ENCODE measurements around the gene FXYD3.

FXYD3 gene

GRCh38 chr19:35166100-35167063, 50.8 kb downstream of the FXYD3 start:
- no peak for DNase-seq

DNA sequence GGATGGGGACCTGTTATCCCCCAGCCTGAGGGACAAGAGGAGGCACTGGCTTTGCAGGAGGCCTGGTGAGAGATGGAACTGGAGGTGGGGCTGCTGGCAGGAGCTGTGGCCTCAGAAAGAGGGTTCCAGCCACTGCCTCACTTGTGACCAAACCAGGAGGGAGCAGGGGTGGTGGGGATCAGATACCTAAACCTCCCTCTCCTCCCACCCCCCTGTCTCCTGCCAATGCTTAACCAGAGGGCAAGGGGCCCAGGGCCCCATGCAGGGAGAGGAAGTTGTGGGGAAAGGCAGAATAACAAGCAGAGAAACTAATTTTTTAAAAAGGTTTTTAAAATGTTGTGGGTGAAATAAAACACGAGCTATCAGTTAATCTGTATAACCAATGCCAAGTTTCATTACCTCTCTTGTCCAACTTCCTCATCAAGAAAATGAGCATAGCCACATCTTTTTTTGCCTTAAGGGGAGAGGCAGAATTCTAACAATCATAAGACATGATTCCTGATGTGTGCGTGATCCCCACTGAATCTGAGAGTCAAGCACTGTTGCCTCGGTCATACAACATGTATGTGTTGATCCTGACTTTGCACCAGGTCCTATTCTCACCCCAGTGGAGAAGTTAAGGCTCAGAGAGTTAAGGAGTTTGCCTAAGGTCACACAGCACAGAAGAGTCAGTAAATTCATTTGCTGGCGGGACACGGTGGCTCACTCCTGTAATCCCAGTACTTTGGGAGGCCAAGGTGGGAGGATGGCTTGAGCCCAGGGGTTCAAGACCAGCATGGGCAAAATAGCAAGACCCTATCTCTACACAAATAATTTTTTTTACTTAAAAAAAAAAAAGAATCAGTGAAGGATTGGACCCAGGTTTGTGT, 51.9 kb downstream of the FXYD3 start:
- no peak for DNase-seq

DNA sequence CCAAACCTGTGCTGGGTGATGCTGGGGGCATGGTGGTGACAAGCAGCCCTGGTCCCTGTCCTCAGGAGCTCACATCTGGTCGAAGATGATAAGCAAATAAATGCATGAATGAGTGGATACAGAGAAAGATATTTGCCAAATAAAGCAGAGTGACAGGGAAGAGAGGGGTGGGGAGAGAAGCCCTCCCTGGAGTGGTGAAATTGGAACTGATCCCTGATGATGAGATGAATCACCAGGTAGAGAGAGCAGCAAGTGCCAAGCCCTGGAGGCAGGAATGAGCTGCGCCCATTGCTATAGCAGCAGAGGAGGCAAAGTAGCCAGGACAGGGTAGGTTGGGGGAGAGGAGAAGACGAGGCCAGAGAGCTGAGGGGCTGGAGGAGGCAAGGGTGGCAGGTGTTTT, 52.6 kb downstream of the FXYD3 start:
- no peak for DNase-seq

GRCh38 chr19:35169221-35169995, 53.8 kb downstream of the FXYD3 start:
- no peak for DNase-seq

GRCh38 chr19:35170359-35171061, 54.9 kb downstream of the FXYD3 start:
- no peak for DNase-seq

DNA sequence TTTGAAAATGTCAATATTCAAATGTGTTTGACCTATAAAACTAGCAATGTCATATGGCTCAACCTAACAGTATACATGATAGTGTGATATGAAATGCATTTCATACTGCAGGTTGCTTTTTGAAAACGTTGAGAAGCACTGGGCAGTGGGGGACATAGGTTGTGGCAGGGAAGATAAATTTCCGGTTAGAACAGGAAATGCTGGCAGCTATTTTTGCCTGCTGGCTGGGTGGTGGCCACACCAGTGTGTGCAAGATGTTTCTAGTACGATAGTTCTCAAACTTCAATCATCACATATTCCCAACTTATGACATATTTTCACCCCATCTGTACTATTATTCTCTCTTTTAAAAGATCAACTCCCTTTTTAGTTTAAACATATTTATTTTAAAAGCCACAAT, 56.1 kb downstream of the FXYD3 start:
- no peak for DNase-seq
